CD4-positive, alpha-beta T cell (primary cell): ENCODE data around the gene SCAMP1. TPM values are rescaled to one million over a fixed set of nuclear protein-coding genes. Genes with fewer than 3 reads are reported as not detected.

ENCODE experiments used
- ATAC-seq: fragments of 200-7000 bp; cut with Tn5 transposase; one replicate; pipeline ENCODE4 v1.10.0; 2022; ENCODE audit warnings: mild to moderate bottlenecking; ENCODE audit not compliant: poor library complexity
- CTCF ChIA-PET: fragments of 350-600 bp; sonication (Branson Sonifier 250); formaldehyde crosslinking; loops from one replicate; lab custom pipeline; 2021; ENCODE audit warnings: antibody characterized with exemption, inconsistent platforms; lab: Charles Lee
- POLR2A ChIA-PET: fragments of 350-600 bp; sonication (Branson Sonifier 250); formaldehyde crosslinking; loops from one replicate; lab custom pipeline; 2021; ENCODE audit warnings: antibody characterized with exemption, inconsistent platforms; lab: Charles Lee
- DNase-seq, 14 experiments: peaks; one replicate each; pipeline ENCODE4 v3.0.0-alpha.2; 2013 to 2020; ENCODE audit warnings: mixed read lengths in 2 of 14
- H3K27ac ChIP-seq, 2 donors: one replicate each; pipeline versions ENCODE4 v1.5.1 to v1.7.0; 2013; ENCODE audit warnings: low read length in 2 of 2, low read depth in 1 of 2, mild to moderate bottlenecking in 1 of 2
- H3K27me3 ChIP-seq, 2 experiments: 1 replicate in 1 of 2; 2 replicates in 1 of 2; pipeline versions ENCODE4 v1.6.1 to v1.7.0; 2013; ENCODE audit warnings: low read length in 2 of 2, control low read depth in 1 of 2, mild to moderate bottlenecking in 1 of 2, moderate library complexity in 1 of 2; ENCODE audit not compliant: insufficient read depth in 2 of 2, control insufficient read depth in 1 of 2
- H3K36me3 ChIP-seq: one replicate; pipeline ENCODE4 v1.6.1; 2013; ENCODE audit warnings: low read length, control low read depth; ENCODE audit not compliant: insufficient read depth
- H3K4me1 ChIP-seq: one replicate; pipeline ENCODE4 v1.6.1; 2013; ENCODE audit warnings: low read length, control low read depth; ENCODE audit not compliant: insufficient read depth
- H3K4me3 ChIP-seq: one replicate; pipeline ENCODE4 v1.5.1; 2013; ENCODE audit warnings: mild to moderate bottlenecking, low read length, moderate library complexity
- H3K9me3 ChIP-seq, 2 experiments: 1 replicate in 1 of 2; 2 replicates in 1 of 2; pipeline versions ENCODE4 v1.6.1 to v1.7.0; 2013; ENCODE audit warnings: low read length in 2 of 2, mild to moderate bottlenecking in 2 of 2, control low read depth in 1 of 2, moderate library complexity in 1 of 2; ENCODE audit not compliant: control insufficient read depth in 1 of 2, insufficient read depth in 1 of 2
- H3K27ac Mint-ChIP-seq: one replicate; pipeline ENCODE4 v1.8.0; 2020; ENCODE audit warnings: mixed read lengths
- H3K27me3 Mint-ChIP-seq: one replicate; pipeline ENCODE4 v1.8.0; 2021; ENCODE audit warnings: mixed read lengths
- H3K36me3 Mint-ChIP-seq: one replicate; pipeline ENCODE4 v1.8.0; 2021; ENCODE audit warnings: low read depth, mixed read lengths
- H3K4me1 Mint-ChIP-seq: one replicate; pipeline ENCODE4 v1.8.0; 2021; ENCODE audit warnings: low read depth, mixed read lengths
- H3K4me3 Mint-ChIP-seq: one replicate; pipeline ENCODE4 v1.8.0; 2020; ENCODE audit warnings: mild to moderate bottlenecking, mixed read lengths
- H3K9me3 Mint-ChIP-seq: one replicate; pipeline ENCODE4 v1.8.0; 2020; ENCODE audit warnings: mixed read lengths
- CTCF ChIP-seq: fragments of 200-600 bp; IDR thresholded peaks from one replicate; pipeline ENCODE4 v1.8.0; 2022; ENCODE audit warnings: antibody characterized with exemption, mild to moderate bottlenecking
- intact Hi-C, 2 experiments: fragments of 100-400 bp; cut with DNase I in 1 of 2; cut with micrococcal nuclease in 1 of 2; formaldehyde crosslinking; loops; one replicate each; pipeline versions ENCODE4 v1.15.1 to v1.9.0; 2023 to 2025; cut with DNase I, micrococcal nuclease
- total RNA-seq, 174 experiments: library from RNA in 2 of 174; stranded (reverse) in 2 of 174; gene quantifications; one replicate each; pipeline ENCODE4 v1.2.3 and lab custom pipeline; 2021 to 2026

The SCAMP1 gene
- total RNA-seq, 2 experiments from 2014 or later = 16.0 to 18.4 TPM

GRCh38 chr5:78511121-78511906 lies 150.9 kb downstream of the SCAMP1 start:
- intact Hi-C loops = no loop called here
- Mint-ChIP-seq H3K4me1 (peaks cover 20% of the 10 kb centered on the region), H3K36me3 (no peaks in the 10 kb centered on the region), H3K27ac (no peak overlapping the region), H3K4me3 (peak overlapping the region; percentile 83), H3K9me3 (no peaks in the 10 kb centered on the region), H3K27me3 (peaks cover 94% of the 10 kb centered on the region)
- ATAC-seq (no peak), DNase-seq (peak in 2 of 14 experiments; percentile 26 to 33)
- H3K27ac ChIP-seq = no peak overlapping the region
- no peaks in the 10 kb centered on the region for H3K9me3 ChIP-seq
- H3K27me3 ChIP-seq = peaks cover 28 to 45% of the 10 kb centered on the region in 2 experiments
- no peak for TF ChIP-seq CTCF
- H3K4me1 ChIP-seq = peaks cover 21% of the 10 kb centered on the region
- no peak overlapping the region for H3K4me3 ChIP-seq
- ChIA-PET POLR2A (no interaction called here), CTCF (no interaction called here)
- no peaks in the 10 kb centered on the region for H3K36me3 ChIP-seq

GRCh38 chr5:78512435-78512834 lies 152.0 kb downstream of the SCAMP1 start:
- TF ChIP-seq CTCF = no peak
- H3K27ac ChIP-seq = no peak overlapping the region
- intact Hi-C loops = no loop called here

GRCh38 chr5:78513441-78513840 lies 153.0 kb downstream of the SCAMP1 start:
- Mint-ChIP-seq H3K9me3 (no peaks in the 10 kb centered on the region), H3K27me3 (peaks cover 93% of the 10 kb centered on the region), H3K27ac (no peak overlapping the region), H3K4me3 (no peak overlapping the region), H3K4me1 (peaks cover 20% of the 10 kb centered on the region), H3K36me3 (no peaks in the 10 kb centered on the region)
- TF ChIP-seq CTCF = no peak
- Histone ChIP-seq H3K4me3 (no peak overlapping the region), H3K9me3 (no peaks in the 10 kb centered on the region), H3K27me3 (peaks cover 24 to 38% of the 10 kb centered on the region in 2 experiments), H3K4me1 (peaks cover 21% of the 10 kb centered on the region), H3K27ac (no peak overlapping the region), H3K36me3 (no peaks in the 10 kb centered on the region)
- ChIA-PET CTCF (no interaction called here), POLR2A (no interaction called here)
- DNase-seq (no peak), ATAC-seq (no peak)
- intact Hi-C loops = no loop called here

More at GRCh38 chr5:78512435-78512834, 152.0 kb downstream of the SCAMP1 start:
- POLR2A ChIA-PET = no interaction called here
- H3K27me3 Mint-ChIP-seq = peaks cover 93% of the 10 kb centered on the region
- CTCF ChIA-PET = no interaction called here
- no peak overlapping the region for H3K4me3 Mint-ChIP-seq
- Histone ChIP-seq H3K36me3 (no peaks in the 10 kb centered on the region), H3K4me3 (no peak overlapping the region), H3K27me3 (peaks cover 28 to 39% of the 10 kb centered on the region in 2 experiments), H3K4me1 (peaks cover 21% of the 10 kb centered on the region), H3K9me3 (no peaks in the 10 kb centered on the region)
- ATAC-seq (no peak), DNase-seq (no peak)
- no peaks in the 10 kb centered on the region for H3K36me3 Mint-ChIP-seq
- no peak overlapping the region for H3K27ac Mint-ChIP-seq
- no peaks in the 10 kb centered on the region for H3K9me3 Mint-ChIP-seq
- peaks cover 20% of the 10 kb centered on the region for H3K4me1 Mint-ChIP-seq
